HepG2 (cell line): Measurements from ENCODE around the gene IL1R1. TPM values are rescaled to one million over a fixed set of nuclear protein-coding genes. Genes with fewer than 3 reads are reported as not detected.

ENCODE experiments used
- ASH2L ChIP-seq: fragments of 300-600, 200-600 bp; sonication (generic); IDR thresholded peaks from 2 replicates; pipeline ENCODE4 v1.7.0; 2017; ENCODE audit warnings: low read depth, mild to moderate bottlenecking, moderate library complexity, mixed read lengths, low read length; ENCODE audit not compliant: insufficient read length
- ATF7-NPFF ChIP-seq: sonication (generic); formaldehyde crosslinking; IDR thresholded peaks from 2 replicates; pipeline ENCODE4 v1.8.1; 2023; ENCODE audit warnings: mild to moderate bottlenecking, low read depth, missing genetic modification reagents, moderate library complexity
- CEBPG ChIP-seq: IDR thresholded peaks from 2 replicates; pipeline ENCODE4 v1.6.1; 2016
- DMAP1 ChIP-seq: IDR thresholded peaks from 2 replicates; pipeline ENCODE4 v1.6.1; 2016
- FOXK1 ChIP-seq: sonication (generic); formaldehyde crosslinking; IDR thresholded peaks from 2 replicates; pipeline ENCODE4 v1.4.0; 2020; ENCODE audit warnings: low read depth, missing genetic modification reagents, borderline replicate concordance
- KIAA2018 ChIP-seq: sonication (generic); formaldehyde crosslinking; IDR thresholded peaks from 2 replicates; pipeline ENCODE4 v1.5.0; 2020; ENCODE audit warnings: mild to moderate bottlenecking, missing genetic modification reagents, borderline replicate concordance
- MIXL1 ChIP-seq: IDR thresholded peaks from 2 replicates; pipeline ENCODE4 v1.6.1; 2016
- MTERF4 ChIP-seq: sonication (generic); formaldehyde crosslinking; IDR thresholded peaks from 2 replicates; pipeline ENCODE4 v1.8.0; 2023; ENCODE audit warnings: mild to moderate bottlenecking, missing genetic modification reagents
- NFKB2 ChIP-seq: sonication (generic); formaldehyde crosslinking; IDR thresholded peaks from 2 replicates; pipeline ENCODE4 v1.4.0; 2020; ENCODE audit warnings: missing genetic modification reagents, borderline replicate concordance
- NR2F1 ChIP-seq, 2 experiments: fragments of 450-650 bp in 1 of 2; formaldehyde crosslinking in 1 of 2; IDR thresholded peaks; 2 replicates each; pipeline versions ENCODE4 v1.5.0 to v1.6.1; 2016 to 2020; ENCODE audit warnings: mild to moderate bottlenecking in 1 of 2, missing compliant biosample characterization in 1 of 2, missing genetic modification reagents in 1 of 2, moderate library complexity in 1 of 2
- NR2F2 ChIP-seq: IDR thresholded peaks from 2 replicates; pipeline ENCODE4 v1.6.1; 2012; ENCODE audit warnings: low read depth, inconsistent platforms, borderline replicate concordance
- RAD21 ChIP-seq: fragments of 450-650 bp; formaldehyde crosslinking; IDR thresholded peaks from 2 replicates; pipeline ENCODE4 v1.5.0; 2020; ENCODE audit warnings: mild to moderate bottlenecking
- SIX4 ChIP-seq: sonication (generic); formaldehyde crosslinking; IDR thresholded peaks from 2 replicates; pipeline ENCODE4 v1.4.0; 2020; ENCODE audit warnings: missing genetic modification reagents
- STAT6 ChIP-seq: sonication (generic); formaldehyde crosslinking; IDR thresholded peaks from 2 replicates; pipeline ENCODE4 v1.4.0; 2020; ENCODE audit warnings: missing genetic modification reagents, mild to moderate bottlenecking, borderline replicate concordance
- TRIM24 ChIP-seq: sonication (generic); formaldehyde crosslinking; IDR thresholded peaks from 2 replicates; pipeline ENCODE4 v1.8.0; 2022; ENCODE audit warnings: mild to moderate bottlenecking, missing genetic modification reagents
- ZMYM4 ChIP-seq: sonication (generic); formaldehyde crosslinking; IDR thresholded peaks from 2 replicates; pipeline ENCODE4 v1.8.1; 2023; ENCODE audit warnings: mild to moderate bottlenecking, missing genetic modification reagents
- ZNF101 ChIP-seq: sonication (generic); formaldehyde crosslinking; IDR thresholded peaks from 2 replicates; pipeline ENCODE4 v1.4.0; 2020; ENCODE audit warnings: mild to moderate bottlenecking, low read depth, missing genetic modification reagents, borderline replicate concordance
- ZNF12 ChIP-seq: sonication (generic); formaldehyde crosslinking; IDR thresholded peaks from 2 replicates; pipeline ENCODE4 v1.5.0; 2020; ENCODE audit warnings: missing genetic modification reagents
- ZNF326 ChIP-seq: sonication (generic); formaldehyde crosslinking; IDR thresholded peaks from 2 replicates; pipeline ENCODE4 v1.4.0; 2020; ENCODE audit warnings: missing genetic modification reagents, borderline replicate concordance
- ZNF761 ChIP-seq: sonication (generic); formaldehyde crosslinking; conservative IDR thresholded peaks from 2 replicates; pipeline ENCODE4 v1.4.0; 2020; ENCODE audit warnings: mild to moderate bottlenecking, missing genetic modification reagents
- polyA plus RNA-seq, 8 experiments: library from polyadenylated mRNA; depleted of rRNA in 3 of 8; stranded (reverse) in 7 of 8; unstranded in 1 of 8; fragments of >200 nt; fragmentation: Illumina TruSeq in 4 of 8; extraction: Trizol in 4 of 8; gene quantifications; 2 replicates each; pipeline versions ENCODE4 v1.2.1 to v1.2.3, GENCODE V29; 2011 to 2016; ENCODE audit warnings: low read depth in 4 of 8, missing spikeins in 1 of 8, mixed read lengths in 1 of 8; ENCODE audit not compliant: insufficient read depth in 1 of 8
- total RNA-seq, 5 experiments: library from RNA; depleted of rRNA; stranded (reverse); fragments of >200 nt; fragmentation: Illumina TruSeq; extraction: Trizol; gene quantifications; 2 replicates each; pipeline ENCODE4 v1.2.3, GENCODE V29; 2016; ENCODE audit warnings: low read depth in 1 of 5

Gene IL1R1
- total and polyA plus RNA-seq, 2 of the 13 experiments (the other 11 are each of a cell fraction or from before 2014, with no cell fraction given), result 38.0 to 93.1 TPM

GRCh38 chr2:102107741-102108070 is 34.8 kb upstream of the IL1R1 start (continued):
- TF ChIP-seq NR2F2, result 0 out of 2 replicates have a peak, but pooled peaks have one; percentile 71
- no peak for TF ChIP-seq MTERF4 (CRISPR knock-in tag)
- 0 out of 2 replicates have a peak, but pooled peaks have one; percentile 32 for TF ChIP-seq ZNF761 (CRISPR knock-in tag)
- TF ChIP-seq ATF7-NPFF (CRISPR knock-in tag), result no peak
- peak; percentile 87 for TF ChIP-seq MIXL1 (CRISPR knock-in tag)
- TF ChIP-seq CEBPG (CRISPR knock-in tag), result peak; percentile 93
- no peak for TF ChIP-seq SIX4 (CRISPR knock-in tag)
- no peak for TF ChIP-seq KIAA2018 (CRISPR knock-in tag)
- no peak for TF ChIP-seq ZNF326
- peak; percentile 41; the same call in 1 of the 2 replicates for TF ChIP-seq RAD21 (CRISPR knock-in tag)
- no peak for TF ChIP-seq NFKB2 (CRISPR knock-in tag)
- peak; percentile 77; the same call in 1 of the 2 replicates for TF ChIP-seq ZNF12 (CRISPR knock-in tag)
- no peak for TF ChIP-seq ZNF101 (CRISPR knock-in tag)
- peak in 1 of 2 experiments; percentile 74; a peak in 2 of 4 replicates for TF ChIP-seq NR2F1 (CRISPR knock-in tag; IDR thresholded peaks at IDR 0.05)
- 0 out of 2 replicates have a peak, but pooled peaks have one; percentile 25 for TF ChIP-seq DMAP1 (CRISPR knock-in tag)
- TF ChIP-seq TRIM24 (CRISPR knock-in tag), result no peak
- TF ChIP-seq ZMYM4 (CRISPR knock-in tag), result peak; percentile 76
- peak; percentile 76 for TF ChIP-seq ASH2L
- no peak for TF ChIP-seq STAT6 (CRISPR knock-in tag)
- TF ChIP-seq FOXK1, result peak; percentile 45; the same call in 1 of the 2 replicates
